Measurements from ENCODE around the gene TMEM132D. TPM values are rescaled to one million over a fixed set of nuclear protein-coding genes. Genes with fewer than 3 reads are reported as not detected.

Gene TMEM132D
- total RNA-seq, 2 donors from 2014 or later, result not detected

- TF ChIP-seq, protein P1, sequence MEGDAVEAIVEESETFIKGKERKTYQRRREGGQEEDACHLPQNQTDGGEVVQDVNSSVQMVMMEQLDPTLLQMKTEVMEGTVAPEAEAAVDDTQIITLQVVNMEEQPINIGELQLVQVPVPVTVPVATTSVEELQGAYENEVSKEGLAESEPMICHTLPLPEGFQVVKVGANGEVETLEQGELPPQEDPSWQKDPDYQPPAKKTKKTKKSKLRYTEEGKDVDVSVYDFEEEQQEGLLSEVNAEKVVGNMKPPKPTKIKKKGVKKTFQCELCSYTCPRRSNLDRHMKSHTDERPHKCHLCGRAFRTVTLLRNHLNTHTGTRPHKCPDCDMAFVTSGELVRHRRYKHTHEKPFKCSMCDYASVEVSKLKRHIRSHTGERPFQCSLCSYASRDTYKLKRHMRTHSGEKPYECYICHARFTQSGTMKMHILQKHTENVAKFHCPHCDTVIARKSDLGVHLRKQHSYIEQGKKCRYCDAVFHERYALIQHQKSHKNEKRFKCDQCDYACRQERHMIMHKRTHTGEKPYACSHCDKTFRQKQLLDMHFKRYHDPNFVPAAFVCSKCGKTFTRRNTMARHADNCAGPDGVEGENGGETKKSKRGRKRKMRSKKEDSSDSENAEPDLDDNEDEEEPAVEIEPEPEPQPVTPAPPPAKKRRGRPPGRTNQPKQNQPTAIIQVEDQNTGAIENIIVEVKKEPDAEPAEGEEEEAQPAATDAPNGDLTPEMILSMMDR (IDR thresholded peaks at IDR 0.05), result no peak
- Histone ChIP-seq H3K27ac (no peak overlapping the region), H3K4me1 (no peaks in the 10 kb centered on the region), H3K4me3 (no peak overlapping the region), H3K27me3 (no peaks in the 10 kb centered on the region), H3K9me3 (no peaks in the 10 kb centered on the region), H3K36me3 (no peaks in the 10 kb centered on the region)
- no peak for DNase-seq (ENCODE audit: low spot score)
These were observed 76.5 kb downstream of the TMEM132D start for GRCh38 chr12:129827102-129827865.

GRCh38 chr12:129826273-129826672 is 77.6 kb downstream of the TMEM132D start:
- Histone ChIP-seq H3K27me3 (no peaks in the 10 kb centered on the region), H3K4me3 (no peak overlapping the region), H3K27ac (no peak overlapping the region), H3K4me1 (no peaks in the 10 kb centered on the region), H3K36me3 (no peaks in the 10 kb centered on the region), H3K9me3 (no peaks in the 10 kb centered on the region)
- DNase-seq (ENCODE audit: low spot score), result no peak
- TF ChIP-seq, protein P1 (IDR thresholded peaks at IDR 0.05), result no peak

GRCh38 chr12:129825316-129825715 is 78.5 kb downstream of the TMEM132D start:
- no peak for DNase-seq (ENCODE audit: low spot score)
- H3K4me3 ChIP-seq, result no peak overlapping the region
- H3K27me3 ChIP-seq, result no peaks in the 10 kb centered on the region
- no peaks in the 10 kb centered on the region for H3K4me1 ChIP-seq
- H3K36me3 ChIP-seq, result no peaks in the 10 kb centered on the region
- TF ChIP-seq, protein P1 (IDR thresholded peaks at IDR 0.05), result no peak
- no peaks in the 10 kb centered on the region for H3K9me3 ChIP-seq
- H3K27ac ChIP-seq, result no peak overlapping the region

DNA sequence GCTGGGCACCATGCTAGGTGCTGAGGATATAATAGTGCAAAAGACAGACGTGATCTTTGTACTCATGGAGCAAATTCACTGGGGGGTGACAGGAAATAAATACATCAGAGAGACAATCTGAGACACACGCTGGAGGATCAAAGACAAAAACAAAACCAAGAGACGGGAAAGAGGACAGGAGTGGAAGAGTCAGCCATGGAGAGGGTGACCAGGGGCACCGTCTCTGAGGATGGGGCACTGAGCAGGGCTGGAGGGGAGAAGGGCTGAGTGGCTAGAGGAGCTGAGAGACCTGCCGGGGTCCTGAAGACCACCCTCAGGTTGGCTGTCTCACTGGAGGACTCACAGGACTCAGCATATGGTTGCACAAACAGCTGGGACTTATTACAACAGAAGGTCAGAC is 81.9 kb downstream of the TMEM132D start:
- no peaks in the 10 kb centered on the region for H3K36me3 ChIP-seq

GRCh38 chr12:129819391-129819790 is 84.4 kb downstream of the TMEM132D start:
- no peak for DNase-seq (ENCODE audit: low spot score)
- no peak overlapping the region for H3K4me3 ChIP-seq
- no peaks in the 10 kb centered on the region for H3K4me1 ChIP-seq
- TF ChIP-seq, protein P1 (IDR thresholded peaks at IDR 0.05), result no peak
- no peaks in the 10 kb centered on the region for H3K27me3 ChIP-seq
- H3K36me3 ChIP-seq, result no peaks in the 10 kb centered on the region
- no peak overlapping the region for H3K27ac ChIP-seq
- no peaks in the 10 kb centered on the region for H3K9me3 ChIP-seq

More for the DNA sequence above, 81.9 kb downstream of the TMEM132D start:
- Histone ChIP-seq H3K9me3 (no peaks in the 10 kb centered on the region), H3K27me3 (no peaks in the 10 kb centered on the region), H3K4me1 (no peaks in the 10 kb centered on the region), H3K27ac (no peak overlapping the region), H3K4me3 (no peak overlapping the region)
- DNase-seq (ENCODE audit: low spot score), result no peak
- TF ChIP-seq, protein P1 (IDR thresholded peaks at IDR 0.05), result no peak

GRCh38 chr12:129815846-129816245 is 88.0 kb downstream of the TMEM132D start:
- H3K27me3 ChIP-seq, result no peaks in the 10 kb centered on the region
- no peak overlapping the region for H3K27ac ChIP-seq
- no peaks in the 10 kb centered on the region for H3K4me1 ChIP-seq
- H3K4me3 ChIP-seq, result no peak overlapping the region
- H3K36me3 ChIP-seq, result no peaks in the 10 kb centered on the region
- TF ChIP-seq, protein P1 (IDR thresholded peaks at IDR 0.05), result no peak
- H3K9me3 ChIP-seq, result no peaks in the 10 kb centered on the region
- DNase-seq (ENCODE audit: low spot score), result peak; percentile 40
